Measurements from ENCODE around the gene WDR82.

Gene WDR82, protein sequence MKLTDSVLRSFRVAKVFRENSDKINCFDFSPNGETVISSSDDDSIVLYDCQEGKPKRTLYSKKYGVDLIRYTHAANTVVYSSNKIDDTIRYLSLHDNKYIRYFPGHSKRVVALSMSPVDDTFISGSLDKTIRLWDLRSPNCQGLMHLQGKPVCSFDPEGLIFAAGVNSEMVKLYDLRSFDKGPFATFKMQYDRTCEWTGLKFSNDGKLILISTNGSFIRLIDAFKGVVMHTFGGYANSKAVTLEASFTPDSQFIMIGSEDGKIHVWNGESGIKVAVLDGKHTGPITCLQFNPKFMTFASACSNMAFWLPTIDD

GRCh38 chr3:52278510-52279069 is at the start of gene WDR82:
TSS of gene WDR82 (minus strand) at chr3:52278649. CDS start at chr3:52278361, 288 bp downstream.
- DNase-seq = peak; percentile 98

- DNase-seq = no peak
Observed at GRCh38 chr3:52327486-52328290, 49.2 kb upstream of the WDR82 start.

- no peak for DNase-seq
Observed at GRCh38 chr3:52326976-52327375, 48.5 kb upstream of the WDR82 start.

DNA sequence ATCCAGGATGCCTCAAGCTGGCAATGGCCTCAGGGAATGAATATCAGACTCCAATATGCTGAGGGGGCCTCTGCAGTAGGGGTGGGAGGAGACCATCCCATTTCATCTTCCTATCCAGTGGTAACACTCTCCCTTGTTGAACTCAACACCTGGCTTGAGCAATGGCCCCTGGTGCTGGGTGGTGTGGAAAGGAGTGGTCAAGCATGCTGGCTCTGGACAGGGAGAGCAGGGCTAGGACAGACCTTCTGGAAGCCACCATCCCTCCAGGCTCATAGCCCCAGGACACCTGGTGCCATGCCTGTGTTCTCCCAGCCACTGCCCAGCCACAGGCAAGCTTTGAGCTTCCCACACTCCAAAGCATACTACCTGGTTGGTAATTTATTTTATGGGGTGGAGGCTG is 47.2 kb upstream of the WDR82 start:
- DNase-seq = no peak

DNA sequence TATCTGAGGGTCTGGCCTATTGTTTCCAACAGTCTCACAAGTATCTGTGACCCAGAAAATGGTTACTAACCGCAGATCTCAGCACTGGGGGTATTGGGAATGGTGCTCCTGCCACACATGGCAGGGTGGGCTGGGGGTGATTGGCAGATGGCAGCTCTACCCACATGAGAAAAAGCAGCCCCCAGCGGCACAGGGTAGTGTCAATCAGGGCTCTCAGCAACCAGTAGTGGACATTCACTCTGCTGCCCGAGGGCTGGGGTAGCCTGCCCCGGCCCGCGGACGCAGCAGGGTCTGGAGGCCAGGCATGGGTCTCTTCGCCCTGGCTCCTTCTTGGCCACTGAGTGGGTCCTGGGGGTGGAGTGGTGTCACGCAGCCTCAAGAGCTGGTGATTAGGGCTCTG is 46.2 kb upstream of the WDR82 start:
- DNase-seq = no peak

DNA sequence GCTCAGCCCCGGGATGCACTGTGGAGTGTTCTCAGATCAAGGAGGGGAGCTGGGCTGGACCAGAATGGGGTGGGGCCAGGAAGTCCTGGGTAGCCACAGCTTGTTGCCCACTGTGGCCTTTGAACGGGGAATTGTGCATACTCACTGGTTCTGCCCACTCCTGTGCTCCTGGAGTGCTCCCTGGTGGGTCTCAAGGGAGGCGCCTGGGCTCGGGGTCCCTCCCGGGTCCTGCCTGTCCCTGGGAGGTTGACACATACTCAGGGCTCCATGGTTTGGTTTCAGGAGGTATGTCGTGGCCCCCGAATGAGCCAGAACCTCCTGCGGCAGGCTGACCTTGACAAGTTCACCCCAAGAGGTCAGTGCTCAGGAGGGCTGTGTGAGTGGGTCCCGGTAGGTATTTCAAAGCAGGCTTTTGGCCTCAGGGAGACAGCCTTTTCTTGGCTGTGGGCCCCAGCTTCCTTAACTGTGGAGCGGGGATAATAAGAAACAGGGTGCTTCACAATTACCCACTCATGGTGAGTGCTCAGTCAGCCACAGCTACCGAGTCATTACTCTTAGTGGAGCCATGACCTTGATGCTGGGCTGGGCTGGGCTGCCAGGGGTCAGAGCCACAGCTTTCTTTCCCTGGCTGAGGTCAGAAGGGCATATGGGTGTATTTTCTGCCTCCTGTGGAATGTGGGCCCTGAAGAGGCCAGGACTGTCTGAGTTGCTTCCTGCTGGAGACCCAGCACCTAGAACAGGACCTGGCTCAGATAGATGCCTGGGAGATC is 45.3 kb upstream of the WDR82 start:
- no peak for DNase-seq

- DNase-seq = no peak
Observed at GRCh38 chr3:52322466-52322865, 44.0 kb upstream of the WDR82 start.

DNA sequence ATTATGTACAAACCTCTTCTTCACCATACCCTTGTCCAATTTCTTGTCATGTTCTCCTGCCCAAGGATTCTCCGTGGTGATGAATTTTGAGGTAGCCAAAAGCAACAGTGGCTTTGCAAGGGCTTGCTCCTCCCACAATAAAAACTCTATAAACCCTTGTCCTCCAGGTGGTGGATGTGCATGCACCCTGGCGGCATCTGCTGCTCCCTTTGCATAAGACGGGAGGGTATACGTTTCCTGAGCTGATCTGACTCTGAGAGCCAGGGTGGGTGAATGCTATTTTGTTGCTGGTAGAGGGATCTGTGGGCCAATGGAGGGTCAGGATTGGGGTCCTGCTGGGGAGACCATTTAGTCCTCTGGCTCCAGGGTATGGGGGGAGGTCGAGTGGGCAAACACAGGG is 43.0 kb upstream of the WDR82 start:
- DNase-seq = no peak

GRCh38 chr3:52319921-52320595 is 41.6 kb upstream of the WDR82 start:
- DNase-seq = no peak

- no peak for DNase-seq
Observed at GRCh38 chr3:52318186-52318816, 39.9 kb upstream of the WDR82 start.

- peak; percentile 21 for DNase-seq
Observed at GRCh38 chr3:52317208-52318000, 39.0 kb upstream of the WDR82 start.

- DNase-seq = no peak
Observed at GRCh38 chr3:52315977-52316764, 37.7 kb upstream of the WDR82 start, which contains the start of gene DNAH1. TSS of gene DNAH1 (plus strand) at chr3:52316319. CDS start at chr3:52322443, 6,124 bp downstream.

GRCh38 chr3:52315006-52315405 is 36.6 kb upstream of the WDR82 start:
- DNase-seq = no peak

DNA sequence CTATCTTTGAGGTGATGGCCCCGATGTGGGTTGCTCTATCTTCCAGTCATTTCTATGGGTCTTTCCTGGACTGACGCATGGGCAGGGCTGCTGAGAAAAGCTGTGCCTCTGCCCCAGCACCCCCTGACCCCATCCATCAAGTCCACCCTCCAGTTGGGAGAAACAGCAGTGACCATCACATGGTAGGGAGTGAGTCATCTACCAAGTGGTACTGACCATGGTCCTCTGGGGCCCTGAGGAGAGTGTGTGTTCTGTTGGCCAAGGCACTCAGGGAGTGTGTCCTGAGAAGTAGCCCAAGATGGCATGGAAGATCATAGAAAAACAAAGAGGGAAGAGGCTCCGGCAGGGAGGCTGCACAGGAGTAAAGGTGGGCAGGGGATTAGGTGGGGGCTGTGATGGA is 36.0 kb upstream of the WDR82 start:
- DNase-seq = peak; percentile 41

GRCh38 chr3:52313774-52314188 is 35.3 kb upstream of the WDR82 start:
- DNase-seq = peak; percentile 90

GRCh38 chr3:52313188-52313773 is 34.8 kb upstream of the WDR82 start:
- no peak for DNase-seq

GRCh38 chr3:52311576-52312119 is 33.2 kb upstream of the WDR82 start:
- no peak for DNase-seq

DNA sequence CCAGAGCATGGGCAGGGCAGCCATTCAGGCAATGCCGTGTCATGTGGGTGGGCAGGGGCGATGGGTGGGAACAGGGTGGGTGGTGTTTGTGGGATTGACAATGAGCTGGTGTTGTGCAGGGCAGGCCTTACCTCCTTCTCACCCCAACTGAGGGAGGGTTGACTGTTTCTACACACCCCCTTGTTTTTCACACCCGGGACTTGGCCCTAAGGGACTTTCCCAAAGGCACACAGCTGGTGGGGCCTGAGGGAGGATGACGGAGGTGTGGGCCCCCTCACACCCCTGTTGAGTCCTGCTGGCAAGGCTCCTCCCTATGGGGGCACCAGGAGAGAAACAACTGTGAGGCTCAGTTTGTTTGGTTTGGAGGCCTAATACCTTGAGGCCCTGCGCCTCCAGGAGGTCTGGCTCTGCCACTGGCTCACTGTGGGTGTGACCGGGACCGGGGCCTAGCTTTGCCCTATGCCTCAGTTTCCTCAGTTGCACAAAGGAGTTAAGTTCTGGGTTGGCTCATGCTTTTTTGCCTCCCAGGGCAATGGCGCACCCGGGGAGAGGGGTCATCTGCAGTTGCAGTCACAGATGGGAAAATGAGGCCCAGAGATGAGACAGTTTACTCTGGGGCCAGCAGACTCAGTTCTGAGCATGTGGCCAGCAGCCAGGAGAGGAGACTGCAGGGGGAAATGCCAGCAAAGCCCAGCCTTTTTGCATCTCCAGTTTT is 32.6 kb upstream of the WDR82 start:
- no peak for DNase-seq

GRCh38 chr3:52308308-52308707 is 29.9 kb upstream of the WDR82 start:
- DNase-seq = no peak
